Liver (tissue), 9 donors: ENCODE measurements around the gene RAD1. TPM values are rescaled to one million over a fixed set of nuclear protein-coding genes. Genes with fewer than 3 reads are reported as not detected.

Experiments used
- DNase-seq: peaks from one replicate; pipeline ENCODE4 v3.0.0-alpha.2; 2017; ENCODE audit warnings: low spot score
- H3K27ac ChIP-seq, 2 donors: one replicate each; pipeline ENCODE4 v1.7.0; 2013; ENCODE audit warnings: inconsistent platforms in 2 of 2, low read length in 2 of 2, control low read depth in 1 of 2, low read depth in 1 of 2, mild to moderate bottlenecking in 1 of 2
- H3K27me3 ChIP-seq, 4 donors: one replicate each; pipeline versions ENCODE4 v1.6.1 to v1.7.0; 2013; ENCODE audit warnings: low read length in 3 of 4, inconsistent platforms in 1 of 4, mild to moderate bottlenecking in 1 of 4, moderate library complexity in 1 of 4; ENCODE audit not compliant: control insufficient read depth in 4 of 4, insufficient read depth in 4 of 4
- H3K36me3 ChIP-seq, 4 donors: one replicate each; pipeline versions ENCODE4 v1.6.1 to v1.7.0; 2013; ENCODE audit warnings: low read length in 3 of 4, mild to moderate bottlenecking in 3 of 4, low read depth in 1 of 4, moderate library complexity in 1 of 4; ENCODE audit not compliant: control insufficient read depth in 4 of 4, insufficient read depth in 3 of 4
- H3K4me1 ChIP-seq, 4 donors: one replicate each; pipeline versions ENCODE4 v1.6.1 to v1.7.0; 2013; ENCODE audit warnings: low read length in 3 of 4, mild to moderate bottlenecking in 3 of 4, moderate library complexity in 1 of 4; ENCODE audit not compliant: control insufficient read depth in 4 of 4, insufficient read depth in 4 of 4
- H3K4me3 ChIP-seq, 3 donors: one replicate each; pipeline versions ENCODE4 v1.6.1 to v1.7.0; 2013; ENCODE audit warnings: low read length in 3 of 3, control low read depth in 1 of 3, low read depth in 1 of 3, mild to moderate bottlenecking in 1 of 3
- H3K9ac ChIP-seq, 2 donors: one replicate each; pipeline ENCODE4 v1.7.0; 2013; ENCODE audit warnings: low read length in 2 of 2, mild to moderate bottlenecking in 2 of 2, moderate library complexity in 2 of 2, control low read depth in 1 of 2, low read depth in 1 of 2
- H3K9me3 ChIP-seq, 4 donors: one replicate each; pipeline versions ENCODE4 v1.6.1 to v1.7.0; 2013; ENCODE audit warnings: low read length in 3 of 4; ENCODE audit not compliant: control insufficient read depth in 4 of 4
- ATF3 ChIP-seq: IDR thresholded peaks from 2 replicates; pipeline ENCODE4 v1.6.1; 2016; ENCODE audit warnings: antibody characterized with exemption
- EGR1 ChIP-seq, 2 donors: IDR thresholded peaks; 2 replicates each; pipeline ENCODE4 v1.6.1; 2016 to 2018; ENCODE audit warnings: antibody characterized with exemption in 2 of 2, low read depth in 2 of 2
- FOXA1 ChIP-seq: IDR thresholded peaks from 2 replicates; pipeline ENCODE4 v1.6.1; 2016; ENCODE audit warnings: antibody characterized with exemption
- FOXA2 ChIP-seq: IDR thresholded peaks from 2 replicates; pipeline ENCODE4 v1.6.1; 2016; ENCODE audit warnings: antibody characterized with exemption
- GABPA ChIP-seq, 2 donors: IDR thresholded peaks in 1 of 2; conservative IDR thresholded peaks in 1 of 2; 2 replicates each; pipeline ENCODE4 v1.6.1; 2016; ENCODE audit warnings: antibody characterized with exemption in 2 of 2, mild to moderate bottlenecking in 1 of 2, moderate library complexity in 1 of 2
- HNF4A ChIP-seq, 2 donors: conservative IDR thresholded peaks; 2 replicates each; pipeline ENCODE4 v1.6.1; 2016; ENCODE audit warnings: antibody characterized with exemption in 2 of 2, mild to moderate bottlenecking in 2 of 2
- HNF4G ChIP-seq: IDR thresholded peaks from 2 replicates; pipeline ENCODE4 v1.6.1; 2016; ENCODE audit warnings: antibody characterized with exemption
- JUND ChIP-seq, 2 donors: IDR thresholded peaks; 2 replicates each; pipeline ENCODE4 v1.6.1; 2016; ENCODE audit warnings: antibody characterized with exemption in 2 of 2
- MAX ChIP-seq: IDR thresholded peaks from 2 replicates; pipeline ENCODE4 v1.6.1; 2016; ENCODE audit warnings: antibody characterized with exemption
- NR2F2 ChIP-seq: IDR thresholded peaks from 2 replicates; pipeline ENCODE4 v1.6.1; 2016; ENCODE audit warnings: antibody characterized with exemption
- RAD21 ChIP-seq, 2 donors: IDR thresholded peaks; 2 replicates each; pipeline ENCODE4 v1.6.1; 2016; ENCODE audit warnings: antibody characterized with exemption in 2 of 2, mild to moderate bottlenecking in 2 of 2
- REST ChIP-seq: IDR thresholded peaks from 2 replicates; pipeline ENCODE4 v1.6.1; 2016; ENCODE audit warnings: antibody characterized with exemption, mild to moderate bottlenecking
- RXRA ChIP-seq, 2 donors: IDR thresholded peaks; 2 replicates each; pipeline ENCODE4 v1.6.1; 2017 to 2018; ENCODE audit warnings: antibody characterized with exemption in 2 of 2, mild to moderate bottlenecking in 1 of 2
- TAF1 ChIP-seq: conservative IDR thresholded peaks from 2 replicates; pipeline ENCODE4 v1.6.1; 2016; ENCODE audit warnings: antibody characterized with exemption, mild to moderate bottlenecking
- YY1 ChIP-seq: IDR thresholded peaks from 2 replicates; pipeline ENCODE4 v1.6.1; 2016; ENCODE audit warnings: antibody characterized with exemption, mild to moderate bottlenecking
- WGBS: extraction: QIAGEN DNeasy Blood & Tissue Kit; methylation state at CpG from one replicate; pipeline ENCODE4 v1.1.7; 2013; 5-methylcytosine and 5-hydroxymethylcytosine counted together
- polyA plus RNA-seq, 2 donors: library from polyadenylated mRNA; stranded (reverse) in 1 of 2; unstranded in 1 of 2; fragments of 200-250 nt in 1 of 2; fragments of >200 nt in 1 of 2; fragmentation: Nextera tagmentation in 1 of 2; extraction: Ambion mirVana in 1 of 2; gene quantifications; one replicate each; pipeline versions ENCODE4 v1.2.1 to v1.2.3, GENCODE V29; 2013 to 2015
- total RNA-seq, 2 donors: library from RNA; depleted of rRNA; stranded (reverse); fragments of >200 nt; gene quantifications; one replicate each; pipeline ENCODE4 v1.2.3, GENCODE V29; 2014
- TF ChIP-seq, protein P1 (sequence below): IDR thresholded peaks from 2 replicates; pipeline ENCODE4 v1.6.1; 2016; ENCODE audit warnings: antibody characterized with exemption
- donor health status: healthy.
- donor health status: healthy.
- donor health status: healthy.
- donor health status: healthy.
- donor health status: healthy.

The RAD1 gene
- total and polyA plus RNA-seq, 4 donors: 7.2 to 17.5 (median 9.2) TPM

- Histone ChIP-seq H3K36me3 (no peaks in the 10 kb centered on the region), H3K4me1 (no peaks in the 10 kb centered on the region), H3K4me3 (no peak overlapping the region), H3K27me3 (no peaks in the 10 kb centered on the region), H3K9ac (no peak overlapping the region), H3K9me3 (no peaks in the 10 kb centered on the region), H3K27ac (no peak overlapping the region)
- no peak for TF ChIP-seq YY1
- WGBS: 89% methylated on average over 1 of the region's 1 CpG
- DNase-seq: no peak
Measured at GRCh38 chr5:34889394-34889793, 25.9 kb downstream of the RAD1 start.

- no peaks in the 10 kb centered on the region for H3K9me3 ChIP-seq
- no peak for DNase-seq
- WGBS: 92% methylated on average over 3 of the region's 3 CpGs
- H3K27me3 ChIP-seq: no peaks in the 10 kb centered on the region
- no peaks in the 10 kb centered on the region for H3K36me3 ChIP-seq
- H3K9ac ChIP-seq: no peak overlapping the region
- H3K4me3 ChIP-seq: no peak overlapping the region
- TF ChIP-seq FOXA2 (no peak), EGR1 (IDR thresholded peaks at IDR 0.05; ENCODE audit: low read depth in 2 of 2) (no peak), HNF4G (no peak), JUND (IDR thresholded peaks at IDR 0.05) (no peak), ATF3 (no peak), MAX (no peak), REST (no peak), TAF1 (no peak), RAD21 (IDR thresholded peaks at IDR 0.05) (no peak), FOXA1 (no peak)
- no peaks in the 10 kb centered on the region for H3K4me1 ChIP-seq
- H3K27ac ChIP-seq: no peak overlapping the region
Measured at GRCh38 chr5:34886392-34887119, 28.7 kb downstream of the RAD1 start.

DNA sequence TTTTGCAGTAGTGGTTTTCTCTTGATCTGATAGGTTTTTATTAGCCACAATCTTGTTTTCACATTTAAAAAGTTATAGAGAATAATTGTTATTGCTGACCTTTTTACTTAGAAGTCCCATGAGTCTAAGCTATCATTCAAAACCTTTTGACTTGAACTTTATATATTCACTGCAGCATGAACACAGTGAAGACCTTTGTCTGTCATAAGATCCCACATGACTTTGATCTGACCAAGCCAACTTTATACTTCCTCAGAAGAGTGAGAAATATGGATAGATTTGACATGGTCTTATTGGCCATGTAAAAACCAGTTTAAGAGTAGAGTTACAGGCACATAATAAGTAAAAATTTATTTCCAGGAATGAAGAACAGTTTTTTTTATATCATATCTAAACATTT, 34.1 kb downstream of the RAD1 start:
- Histone ChIP-seq H3K9me3 (no peaks in the 10 kb centered on the region), H3K36me3 (no peaks in the 10 kb centered on the region), H3K4me1 (no peaks in the 10 kb centered on the region), H3K4me3 (no peak overlapping the region), H3K27me3 (no peaks in the 10 kb centered on the region), H3K27ac (no peak overlapping the region), H3K9ac (no peak overlapping the region)
- no peak for DNase-seq
- TF ChIP-seq JUND (IDR thresholded peaks at IDR 0.05) (no peak), NR2F2 (no peak), HNF4A (conservative IDR thresholded peaks at IDR 0.05) (no peak), EGR1 (IDR thresholded peaks at IDR 0.05; ENCODE audit: low read depth in 2 of 2) (no peak), YY1 (no peak), FOXA1 (no peak), ATF3 (no peak), RXRA (IDR thresholded peaks at IDR 0.05) (no peak), REST (no peak), HNF4G (no peak), GABPA (IDR thresholded peaks at IDR 0.05 in 1 of 2, conservative IDR thresholded peaks at IDR 0.05 in 1 of 2) (no peak), MAX (no peak)
- TF ChIP-seq, protein P1, sequence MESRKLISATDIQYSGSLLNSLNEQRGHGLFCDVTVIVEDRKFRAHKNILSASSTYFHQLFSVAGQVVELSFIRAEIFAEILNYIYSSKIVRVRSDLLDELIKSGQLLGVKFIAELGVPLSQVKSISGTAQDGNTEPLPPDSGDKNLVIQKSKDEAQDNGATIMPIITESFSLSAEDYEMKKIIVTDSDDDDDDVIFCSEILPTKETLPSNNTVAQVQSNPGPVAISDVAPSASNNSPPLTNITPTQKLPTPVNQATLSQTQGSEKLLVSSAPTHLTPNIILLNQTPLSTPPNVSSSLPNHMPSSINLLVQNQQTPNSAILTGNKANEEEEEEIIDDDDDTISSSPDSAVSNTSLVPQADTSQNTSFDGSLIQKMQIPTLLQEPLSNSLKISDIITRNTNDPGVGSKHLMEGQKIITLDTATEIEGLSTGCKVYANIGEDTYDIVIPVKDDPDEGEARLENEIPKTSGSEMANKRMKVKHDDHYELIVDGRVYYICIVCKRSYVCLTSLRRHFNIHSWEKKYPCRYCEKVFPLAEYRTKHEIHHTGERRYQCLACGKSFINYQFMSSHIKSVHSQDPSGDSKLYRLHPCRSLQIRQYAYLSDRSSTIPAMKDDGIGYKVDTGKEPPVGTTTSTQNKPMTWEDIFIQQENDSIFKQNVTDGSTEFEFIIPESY: no peak
